ENCODE results near the gene SPDEF.

Gene SPDEF

DNA sequence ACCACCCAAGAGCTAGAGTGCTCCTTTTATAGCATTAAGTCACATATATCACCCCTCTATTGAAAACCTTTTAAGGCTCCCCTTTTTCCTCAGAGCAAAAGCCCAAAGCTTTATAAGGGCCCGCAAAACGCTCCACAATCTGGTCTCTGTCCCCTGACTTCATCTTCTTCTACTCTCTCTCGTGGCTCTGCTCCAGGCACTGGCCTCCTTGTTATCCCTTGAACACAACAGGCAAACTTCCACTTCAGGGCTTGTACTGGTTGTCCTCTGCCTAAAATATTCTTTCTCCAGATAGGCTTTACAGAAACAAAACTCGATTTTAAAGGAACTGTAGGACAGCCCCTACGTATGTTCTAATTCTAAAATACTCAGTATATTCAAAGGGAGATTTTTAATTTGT lies 44.0 kb upstream of the SPDEF start:
- TF ChIP-seq POLR2A (IDR thresholded peaks at IDR 0.05; ENCODE audit: extremely low read depth, insufficient read length) (no peak), MYC (IDR thresholded peaks at IDR 0.05; ENCODE audit: low read depth, low read length) (no peak), MAX (IDR thresholded peaks at IDR 0.05; ENCODE audit: low read depth, low read length) (no peak)
- TF ChIP-seq, protein P1, sequence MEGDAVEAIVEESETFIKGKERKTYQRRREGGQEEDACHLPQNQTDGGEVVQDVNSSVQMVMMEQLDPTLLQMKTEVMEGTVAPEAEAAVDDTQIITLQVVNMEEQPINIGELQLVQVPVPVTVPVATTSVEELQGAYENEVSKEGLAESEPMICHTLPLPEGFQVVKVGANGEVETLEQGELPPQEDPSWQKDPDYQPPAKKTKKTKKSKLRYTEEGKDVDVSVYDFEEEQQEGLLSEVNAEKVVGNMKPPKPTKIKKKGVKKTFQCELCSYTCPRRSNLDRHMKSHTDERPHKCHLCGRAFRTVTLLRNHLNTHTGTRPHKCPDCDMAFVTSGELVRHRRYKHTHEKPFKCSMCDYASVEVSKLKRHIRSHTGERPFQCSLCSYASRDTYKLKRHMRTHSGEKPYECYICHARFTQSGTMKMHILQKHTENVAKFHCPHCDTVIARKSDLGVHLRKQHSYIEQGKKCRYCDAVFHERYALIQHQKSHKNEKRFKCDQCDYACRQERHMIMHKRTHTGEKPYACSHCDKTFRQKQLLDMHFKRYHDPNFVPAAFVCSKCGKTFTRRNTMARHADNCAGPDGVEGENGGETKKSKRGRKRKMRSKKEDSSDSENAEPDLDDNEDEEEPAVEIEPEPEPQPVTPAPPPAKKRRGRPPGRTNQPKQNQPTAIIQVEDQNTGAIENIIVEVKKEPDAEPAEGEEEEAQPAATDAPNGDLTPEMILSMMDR (IDR thresholded peaks at IDR 0.05; ENCODE audit: low read depth, low read length) = no peak
- no peak overlapping the region for H3K4me3 ChIP-seq (ENCODE audit: low read depth, low read length)
- DNase-seq (ENCODE audit: low read depth) = no peak

DNA sequence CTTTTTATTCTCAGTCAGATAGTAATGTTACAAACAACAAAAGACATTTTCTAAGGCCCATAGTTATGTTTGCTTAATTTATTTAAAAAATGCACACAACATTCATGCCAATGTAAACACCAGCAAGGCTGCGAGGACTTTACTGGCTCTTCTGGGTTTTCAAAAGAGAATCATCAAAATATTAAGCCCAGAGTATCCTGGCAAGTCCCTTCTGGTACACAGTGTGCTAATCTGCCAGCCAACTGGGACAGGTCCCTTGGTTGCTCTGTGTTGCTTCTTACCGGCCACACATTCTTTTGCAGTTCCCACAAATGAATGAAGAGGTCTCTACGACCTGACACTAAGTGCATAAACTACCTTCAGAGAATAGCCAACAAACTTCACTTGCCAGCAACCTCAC lies 42.6 kb upstream of the SPDEF start:
- TF ChIP-seq MYC (IDR thresholded peaks at IDR 0.05; ENCODE audit: low read depth, low read length) (no peak), MAX (IDR thresholded peaks at IDR 0.05; ENCODE audit: low read depth, low read length) (no peak), POLR2A (IDR thresholded peaks at IDR 0.05; ENCODE audit: extremely low read depth, insufficient read length) (no peak)
- TF ChIP-seq, protein P1 (IDR thresholded peaks at IDR 0.05; ENCODE audit: low read depth, low read length) = no peak
- H3K4me3 ChIP-seq (ENCODE audit: low read depth, low read length) = no peak overlapping the region
- DNase-seq (ENCODE audit: low read depth) = no peak

GRCh38 chr6:34597605-34598353 lies 41.6 kb upstream of the SPDEF start:
- H3K4me3 ChIP-seq (ENCODE audit: low read depth, low read length) = no peak overlapping the region
- no peak for DNase-seq (ENCODE audit: low read depth)

DNA sequence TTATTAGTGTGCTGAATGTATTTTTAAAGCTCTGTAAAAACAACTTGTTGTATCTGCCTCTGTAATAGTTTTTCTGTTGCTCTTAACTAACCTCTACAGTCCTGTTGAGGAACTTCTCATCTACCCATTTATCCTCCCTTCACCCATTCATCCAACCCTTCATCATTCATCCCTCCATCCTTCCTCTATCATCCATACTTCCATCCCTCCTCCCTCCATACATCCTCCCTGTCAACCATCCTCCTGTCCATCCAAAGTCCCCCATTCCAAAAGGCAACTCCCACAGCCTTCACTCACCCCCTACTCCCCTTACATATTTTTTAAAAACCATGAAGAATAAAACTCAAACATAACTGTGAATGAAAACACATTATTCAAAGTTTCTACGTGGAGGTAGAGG lies 40.7 kb upstream of the SPDEF start:
- TF ChIP-seq MYC (IDR thresholded peaks at IDR 0.05; ENCODE audit: low read depth, low read length) (no peak), MAX (IDR thresholded peaks at IDR 0.05; ENCODE audit: low read depth, low read length) (no peak), POLR2A (IDR thresholded peaks at IDR 0.05; ENCODE audit: extremely low read depth, insufficient read length) (no peak)
- TF ChIP-seq, protein P1 (IDR thresholded peaks at IDR 0.05; ENCODE audit: low read depth, low read length) = no peak

More at GRCh38 chr6:34597605-34598353, 41.6 kb upstream of the SPDEF start:
- no peak for TF ChIP-seq MAX (IDR thresholded peaks at IDR 0.05; ENCODE audit: low read depth, low read length)
- TF ChIP-seq, protein P1 (IDR thresholded peaks at IDR 0.05; ENCODE audit: low read depth, low read length) = no peak
- no peak for TF ChIP-seq MYC (IDR thresholded peaks at IDR 0.05; ENCODE audit: low read depth, low read length)

DNA sequence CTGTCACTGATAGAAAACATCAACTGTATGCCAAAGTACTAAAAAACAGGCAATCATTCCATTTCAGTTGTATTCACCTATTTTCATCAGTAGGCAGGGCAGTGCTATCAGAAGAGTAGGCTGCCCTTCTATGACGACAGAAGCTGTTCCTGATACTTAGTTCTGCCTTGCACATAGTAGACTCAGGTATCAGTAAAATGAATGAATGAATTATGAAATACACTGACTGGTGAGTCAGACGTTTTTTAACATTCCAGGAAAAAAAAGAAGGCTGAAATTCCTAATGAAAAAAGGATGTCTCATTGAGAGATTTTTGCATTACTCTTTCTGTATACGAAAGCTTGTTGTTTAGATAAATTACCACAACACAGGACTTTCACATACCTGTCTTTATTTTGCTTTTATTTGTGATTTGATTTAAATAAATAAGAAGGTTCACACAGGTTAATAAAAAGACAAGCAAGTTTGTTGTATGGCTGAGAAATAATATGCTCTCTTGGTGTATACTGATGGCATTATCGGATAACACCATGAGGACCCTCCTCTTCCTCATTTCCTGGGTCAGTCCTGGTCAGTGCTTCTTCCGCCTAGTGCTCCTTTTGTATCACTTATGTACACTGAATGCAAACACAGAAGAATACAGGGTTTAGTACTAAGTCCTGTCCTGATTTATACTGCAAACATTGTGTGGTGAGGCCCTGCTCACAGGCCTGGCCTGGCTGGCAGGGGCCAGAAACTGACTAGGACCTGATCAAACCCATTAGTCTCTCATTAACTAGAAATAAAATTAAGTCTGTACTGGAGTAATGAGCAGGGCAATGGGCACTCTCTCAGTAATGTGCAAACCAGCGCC lies 39.4 kb upstream of the SPDEF start:
- H3K4me3 ChIP-seq (ENCODE audit: low read depth, low read length) = no peak overlapping the region
- TF ChIP-seq, protein P1 (IDR thresholded peaks at IDR 0.05; ENCODE audit: low read depth, low read length) = no peak
- no peak for TF ChIP-seq POLR2A (IDR thresholded peaks at IDR 0.05; ENCODE audit: extremely low read depth, insufficient read length)
- TF ChIP-seq MAX (IDR thresholded peaks at IDR 0.05; ENCODE audit: low read depth, low read length) = no peak
- TF ChIP-seq MYC (IDR thresholded peaks at IDR 0.05; ENCODE audit: low read depth, low read length) = no peak
- DNase-seq (ENCODE audit: low read depth) = no peak

More for the DNA sequence above, 40.7 kb upstream of the SPDEF start:
- H3K4me3 ChIP-seq (ENCODE audit: low read depth, low read length) = no peak overlapping the region
- DNase-seq (ENCODE audit: low read depth) = no peak
